ENCODE measurements around the gene ALKAL2. TPM values are rescaled to one million over a fixed set of nuclear protein-coding genes. Genes with fewer than 3 reads are reported as not detected.

The ALKAL2 gene
- total RNA-seq, 4 donors from 2014 or later: 1.6 to 9.1 (median 3.6) TPM; not detected in 1

DNA sequence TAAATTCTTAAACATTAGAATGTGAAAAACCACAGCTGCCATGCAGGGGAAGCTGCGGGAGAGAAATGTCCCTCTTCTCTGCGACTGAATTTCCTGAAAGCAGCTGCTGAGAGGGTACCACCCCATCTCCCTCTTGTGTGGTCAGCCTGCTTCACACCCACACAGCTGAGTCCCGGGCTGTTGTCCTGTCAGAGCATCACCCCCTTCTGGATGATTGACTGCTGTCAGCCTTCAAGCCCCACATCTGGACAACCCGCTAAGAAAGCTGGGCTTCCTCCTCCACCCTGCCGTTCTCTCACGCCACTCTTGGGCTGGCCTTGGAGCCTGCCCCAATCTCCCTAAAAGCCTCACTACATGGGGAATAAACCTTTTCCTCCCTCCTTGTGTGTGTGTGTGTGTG is 50.0 kb downstream of the ALKAL2 start:
- Histone ChIP-seq H3K36me3 (peaks cover 0 to 14% (median 0%) of the 10 kb centered on the region in 3 donors), H3K4me1 (no peaks in the 10 kb centered on the region), H3K4me3 (no peak overlapping the region), H3K27ac (peak overlapping the region in 1 of 4 donors; percentile 25), H3K9me3 (no peaks in the 10 kb centered on the region), H3K27me3 (no peaks in the 10 kb centered on the region)
- no peak for TF ChIP-seq POLR2A (IDR thresholded peaks at IDR 0.05)
- TF ChIP-seq, protein P1, sequence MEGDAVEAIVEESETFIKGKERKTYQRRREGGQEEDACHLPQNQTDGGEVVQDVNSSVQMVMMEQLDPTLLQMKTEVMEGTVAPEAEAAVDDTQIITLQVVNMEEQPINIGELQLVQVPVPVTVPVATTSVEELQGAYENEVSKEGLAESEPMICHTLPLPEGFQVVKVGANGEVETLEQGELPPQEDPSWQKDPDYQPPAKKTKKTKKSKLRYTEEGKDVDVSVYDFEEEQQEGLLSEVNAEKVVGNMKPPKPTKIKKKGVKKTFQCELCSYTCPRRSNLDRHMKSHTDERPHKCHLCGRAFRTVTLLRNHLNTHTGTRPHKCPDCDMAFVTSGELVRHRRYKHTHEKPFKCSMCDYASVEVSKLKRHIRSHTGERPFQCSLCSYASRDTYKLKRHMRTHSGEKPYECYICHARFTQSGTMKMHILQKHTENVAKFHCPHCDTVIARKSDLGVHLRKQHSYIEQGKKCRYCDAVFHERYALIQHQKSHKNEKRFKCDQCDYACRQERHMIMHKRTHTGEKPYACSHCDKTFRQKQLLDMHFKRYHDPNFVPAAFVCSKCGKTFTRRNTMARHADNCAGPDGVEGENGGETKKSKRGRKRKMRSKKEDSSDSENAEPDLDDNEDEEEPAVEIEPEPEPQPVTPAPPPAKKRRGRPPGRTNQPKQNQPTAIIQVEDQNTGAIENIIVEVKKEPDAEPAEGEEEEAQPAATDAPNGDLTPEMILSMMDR (IDR thresholded peaks at IDR 0.05): no peak
- no peak for DNase-seq

DNA sequence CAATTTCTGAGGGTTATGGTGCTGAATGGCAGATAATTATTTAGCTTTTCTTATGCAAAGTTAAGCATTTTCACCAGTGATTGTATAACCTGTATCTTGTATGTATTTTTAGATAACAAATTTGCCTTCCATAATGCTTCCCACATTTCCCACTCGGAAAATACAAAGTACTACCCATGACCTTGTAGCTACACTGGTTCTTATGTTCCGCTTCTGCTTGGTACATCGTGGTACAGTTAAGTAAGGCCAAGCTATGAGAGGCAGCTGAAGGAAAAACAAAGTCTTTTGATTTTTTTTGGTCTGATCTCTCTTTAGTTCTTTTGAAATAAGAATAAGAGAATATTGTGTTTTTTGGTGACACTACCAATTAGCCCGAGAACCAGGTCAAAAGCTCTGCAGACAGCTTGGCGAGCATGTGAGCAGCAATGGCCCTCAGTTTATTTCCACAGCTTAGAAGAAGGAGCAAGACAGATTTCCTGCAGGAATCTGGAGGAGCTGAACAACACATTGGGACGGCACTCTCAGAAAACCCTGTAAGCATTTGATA is 50.8 kb downstream of the ALKAL2 start:
- H3K36me3 ChIP-seq: peaks cover 0 to 8% (median 0%) of the 10 kb centered on the region in 3 donors
- H3K27me3 ChIP-seq: no peaks in the 10 kb centered on the region
- H3K9me3 ChIP-seq: no peaks in the 10 kb centered on the region
- no peak overlapping the region for H3K27ac ChIP-seq
- H3K4me3 ChIP-seq: no peak overlapping the region
- DNase-seq: no peak
- no peak for TF ChIP-seq POLR2A (IDR thresholded peaks at IDR 0.05)
- TF ChIP-seq, protein P1 (IDR thresholded peaks at IDR 0.05): no peak
- H3K4me1 ChIP-seq: no peaks in the 10 kb centered on the region

DNA sequence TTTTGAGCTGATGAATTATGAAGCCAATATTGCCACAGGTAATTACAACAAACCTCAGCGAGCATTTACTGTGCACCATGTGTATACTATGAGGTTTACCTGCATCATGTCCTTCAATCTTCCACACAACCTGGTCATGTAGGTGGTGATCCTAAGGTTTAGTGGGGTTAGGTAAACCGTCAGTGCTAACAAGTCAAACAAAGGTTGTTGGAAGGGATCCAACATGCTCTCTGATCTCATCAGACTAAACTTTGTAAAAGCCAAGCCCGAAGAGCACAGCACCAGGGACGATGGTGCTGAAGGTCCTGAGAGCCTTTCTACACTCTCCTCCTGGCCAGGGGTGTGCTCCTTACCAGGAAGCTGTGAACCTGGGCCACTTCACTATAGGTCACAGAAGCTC is 53.5 kb downstream of the ALKAL2 start:
- no peaks in the 10 kb centered on the region for H3K27me3 ChIP-seq
- H3K4me1 ChIP-seq: no peaks in the 10 kb centered on the region
- peaks cover 0 to 13% (median 0%) of the 10 kb centered on the region in 3 donors for H3K36me3 ChIP-seq
- DNase-seq: no peak
- no peak for TF ChIP-seq POLR2A (IDR thresholded peaks at IDR 0.05)
- TF ChIP-seq, protein P1 (IDR thresholded peaks at IDR 0.05): no peak
- no peak overlapping the region for H3K27ac ChIP-seq
- no peaks in the 10 kb centered on the region for H3K9me3 ChIP-seq
- no peak overlapping the region for H3K4me3 ChIP-seq

DNA sequence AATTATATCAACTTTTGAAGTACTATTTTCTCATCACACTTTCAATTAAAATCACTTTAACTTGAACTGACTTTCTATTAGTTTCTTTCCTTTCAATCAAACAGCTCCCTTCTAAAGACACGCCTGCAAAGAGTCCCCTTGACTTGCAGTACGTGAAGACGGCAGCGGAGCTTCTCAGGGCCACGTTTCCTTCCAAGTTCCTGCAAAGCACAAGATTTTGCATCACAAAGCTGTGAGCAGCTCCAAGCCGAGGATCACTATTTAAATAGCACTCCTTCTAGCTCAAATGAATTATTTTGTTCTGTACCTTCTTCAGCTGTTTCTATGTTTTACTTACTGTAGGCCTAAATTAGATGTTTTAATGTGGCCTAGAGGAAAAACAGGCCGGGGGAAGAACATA is 54.9 kb downstream of the ALKAL2 start:
- Histone ChIP-seq H3K4me3 (no peak overlapping the region), H3K4me1 (no peaks in the 10 kb centered on the region), H3K9me3 (no peaks in the 10 kb centered on the region), H3K27ac (no peak overlapping the region), H3K27me3 (no peaks in the 10 kb centered on the region), H3K36me3 (peaks cover 0 to 24% (median 0%) of the 10 kb centered on the region in 3 donors)
- DNase-seq: no peak
- TF ChIP-seq, protein P1 (IDR thresholded peaks at IDR 0.05): no peak
- no peak for TF ChIP-seq POLR2A (IDR thresholded peaks at IDR 0.05)

DNA sequence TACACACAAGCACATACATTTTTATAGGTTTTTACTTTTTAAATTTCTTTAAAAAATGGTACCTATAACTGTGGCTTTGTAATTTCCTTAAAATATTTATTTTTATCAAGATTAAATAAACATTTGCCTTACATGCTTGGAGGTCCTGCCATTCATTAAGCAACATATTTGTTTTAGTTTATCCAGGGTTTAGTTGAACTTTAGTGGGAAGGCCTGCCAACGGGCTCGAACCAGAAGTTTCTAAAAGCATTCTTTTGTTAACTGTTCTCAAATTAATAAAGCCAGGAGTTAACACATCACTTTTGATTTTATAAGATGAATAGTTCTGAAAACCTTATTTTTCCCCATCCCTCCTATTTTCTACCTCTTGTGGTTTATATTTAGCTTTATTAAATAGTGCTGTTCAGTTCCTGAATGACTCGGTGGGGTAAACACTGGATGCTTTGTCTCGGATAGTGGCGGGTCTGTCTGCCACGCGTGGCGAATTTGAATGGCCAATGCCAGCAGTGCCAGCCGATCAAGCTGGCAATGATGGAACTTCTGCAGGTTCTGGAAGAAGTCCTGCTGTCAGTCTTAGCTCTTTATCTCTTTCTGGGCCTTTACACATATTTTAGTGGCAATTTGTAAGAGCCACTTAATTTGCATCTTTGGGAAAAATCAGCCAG is 56.2 kb downstream of the ALKAL2 start:
- H3K27ac ChIP-seq: no peak overlapping the region
- no peaks in the 10 kb centered on the region for H3K4me1 ChIP-seq
- H3K4me3 ChIP-seq: no peak overlapping the region
- no peaks in the 10 kb centered on the region for H3K9me3 ChIP-seq
- no peaks in the 10 kb centered on the region for H3K27me3 ChIP-seq
- peaks cover 0 to 34% (median 0%) of the 10 kb centered on the region in 3 donors for H3K36me3 ChIP-seq
- TF ChIP-seq, protein P1 (IDR thresholded peaks at IDR 0.05): no peak
- no peak for TF ChIP-seq POLR2A (IDR thresholded peaks at IDR 0.05)
- no peak for DNase-seq

Other genes with a start within 250 kb of the ALKAL2 start
- 10 to 100 TPM in 3 of 4 donors, 1 to 10 TPM in 1; 5.0 to 39.2 (median 28.3) TPM for gene FAM110C, start 241.6 kb downstream of the ALKAL2 start, total RNA-seq
- gene SH3YL1, start 24.1 kb downstream of the ALKAL2 start, total RNA-seq: 100 to 1,000 TPM in 2 of 4 donors, 10 to 100 TPM in 2; 60.2 to 163 (median 102) TPM
- gene ACP1, start 23.1 kb downstream of the ALKAL2 start, total RNA-seq: 10 to 100 TPM; 39.6 to 88.1 (median 63.5) TPM